ENCODE data around the gene RNU1-1.
"Not testable (repeated sequence)": the region's sequence is repeated elsewhere in the genome, so short reads cannot be mapped to it uniquely, and the experiment has no call there.

The RNU1-1 gene

DNA sequence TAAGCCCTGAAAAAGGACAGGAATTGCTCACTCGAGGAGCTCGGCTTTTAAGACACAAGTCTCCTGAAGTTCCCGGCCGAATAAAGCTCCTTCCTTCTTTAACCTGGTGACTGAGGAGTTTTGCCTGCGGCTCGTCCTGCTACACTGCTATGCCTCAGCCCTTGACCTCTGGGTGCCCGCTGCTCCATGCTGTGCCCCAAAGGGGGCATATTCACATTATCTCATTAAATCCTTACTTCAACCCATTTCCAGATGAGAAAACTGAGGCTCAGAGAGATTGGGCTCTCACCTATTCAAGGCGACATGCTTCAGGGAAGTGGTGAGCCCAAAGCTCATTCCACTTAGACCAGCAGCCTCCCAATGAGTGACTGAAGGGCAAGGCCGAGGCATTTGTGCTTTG lies 20.4 kb downstream of the RNU1-1 start:
- DNase-seq (ENCODE audit: low spot score) = not testable (repeated sequence)

DNA sequence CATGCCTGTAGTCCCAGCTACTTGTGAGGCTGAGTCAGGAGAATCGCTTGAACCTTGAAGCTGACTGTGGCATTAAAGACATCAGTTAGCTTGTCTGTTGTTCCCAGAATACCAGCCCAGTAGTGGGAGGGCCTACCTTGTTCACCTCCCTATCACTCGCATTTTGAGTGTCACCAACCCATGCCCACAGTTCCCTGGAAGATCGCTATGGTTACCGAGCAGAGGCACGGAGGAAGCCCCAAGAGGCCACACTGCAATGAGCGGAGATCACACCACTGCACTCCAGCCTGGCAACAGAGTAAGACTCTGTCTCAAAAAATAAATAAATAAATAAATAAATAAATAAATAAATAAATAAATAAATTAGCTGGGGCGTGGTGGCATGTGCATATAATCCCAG lies 21.1 kb downstream of the RNU1-1 start:
- peak; percentile 62 for DNase-seq (ENCODE audit: low spot score)

DNA sequence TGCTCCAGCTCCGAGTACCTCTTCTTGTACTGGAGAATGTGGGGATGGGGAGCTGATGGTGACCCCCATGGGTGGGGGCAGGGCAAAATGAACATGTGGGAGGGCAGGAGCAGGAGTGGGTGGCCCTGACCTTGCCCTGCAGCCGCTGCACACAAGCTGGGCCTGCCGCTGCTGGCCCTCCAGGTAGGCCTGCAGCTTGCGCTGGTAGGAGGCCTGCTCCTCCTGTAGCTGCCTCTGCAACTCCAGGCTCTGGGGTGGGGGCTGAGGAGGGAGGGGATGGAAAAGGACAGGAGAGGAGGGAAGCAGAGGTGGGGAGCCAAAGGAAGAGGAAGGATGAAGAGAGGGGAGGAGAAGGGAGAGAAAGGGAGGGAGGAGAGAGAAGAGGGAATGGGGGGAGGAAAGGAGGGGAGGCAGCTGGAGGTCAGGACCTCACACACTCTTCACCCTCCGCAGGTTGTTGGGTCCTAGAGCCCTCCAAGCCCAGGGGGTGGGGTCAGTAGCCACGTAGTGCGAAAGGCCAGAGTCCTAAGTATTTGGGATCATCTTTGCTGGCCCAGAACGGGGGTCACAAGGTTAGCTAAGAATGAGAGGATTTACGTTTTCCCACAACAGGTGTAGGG lies 22.9 kb downstream of the RNU1-1 start:
- no peak for DNase-seq (ENCODE audit: low spot score)

DNA sequence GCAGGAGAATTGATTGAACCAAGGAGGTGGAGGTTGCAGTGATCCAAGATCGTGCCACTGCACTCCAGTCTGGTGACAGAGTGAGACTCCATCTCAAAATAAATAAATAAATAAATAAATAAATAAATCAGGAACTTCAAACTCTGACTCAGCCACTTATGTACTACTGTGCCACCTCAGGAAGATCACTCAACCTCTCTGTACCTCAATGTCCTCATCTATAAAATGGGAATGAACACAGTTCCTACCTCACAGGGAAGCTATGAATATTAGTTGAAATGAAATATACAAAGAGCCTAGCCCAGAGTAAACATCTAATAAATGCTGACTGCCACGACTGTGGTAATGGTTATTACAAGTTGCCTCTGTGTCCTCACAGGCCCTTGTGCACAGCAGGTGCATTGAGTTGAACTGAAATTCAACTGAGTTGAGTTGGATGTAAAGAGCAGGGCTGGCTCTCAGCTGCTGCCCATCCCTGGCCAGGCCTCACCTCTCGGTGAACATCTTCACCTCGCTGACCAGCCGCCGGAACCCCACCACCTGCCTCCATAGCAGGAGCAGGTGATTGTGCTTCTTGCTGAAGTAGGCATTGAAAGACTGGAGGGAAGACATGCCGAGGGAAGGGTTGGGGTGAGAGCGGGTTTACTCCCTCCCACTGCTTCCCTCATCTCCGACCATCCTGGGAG lies 24.7 kb downstream of the RNU1-1 start:
- DNase-seq (ENCODE audit: low spot score) = not testable (repeated sequence)

DNA sequence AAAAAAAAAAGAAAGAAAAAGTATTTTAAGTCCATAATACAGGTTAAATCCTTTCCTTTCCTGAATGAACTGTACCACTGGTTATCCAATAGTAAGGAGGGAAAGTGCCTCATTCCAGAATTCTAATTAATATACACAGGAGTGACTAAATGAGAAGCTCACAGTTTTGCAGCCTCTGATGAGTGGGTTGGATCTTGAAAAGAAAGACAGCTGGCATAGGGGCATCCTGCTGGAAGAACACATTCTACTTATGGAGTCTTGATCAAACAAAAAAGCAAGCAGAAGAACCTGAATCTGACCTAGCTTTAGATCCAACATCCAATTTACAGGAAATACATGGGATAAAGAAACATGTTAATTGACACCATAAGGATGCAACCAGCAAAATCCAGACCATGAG lies 27.1 kb downstream of the RNU1-1 start:
- not testable (repeated sequence) for DNase-seq (ENCODE audit: low spot score)

DNA sequence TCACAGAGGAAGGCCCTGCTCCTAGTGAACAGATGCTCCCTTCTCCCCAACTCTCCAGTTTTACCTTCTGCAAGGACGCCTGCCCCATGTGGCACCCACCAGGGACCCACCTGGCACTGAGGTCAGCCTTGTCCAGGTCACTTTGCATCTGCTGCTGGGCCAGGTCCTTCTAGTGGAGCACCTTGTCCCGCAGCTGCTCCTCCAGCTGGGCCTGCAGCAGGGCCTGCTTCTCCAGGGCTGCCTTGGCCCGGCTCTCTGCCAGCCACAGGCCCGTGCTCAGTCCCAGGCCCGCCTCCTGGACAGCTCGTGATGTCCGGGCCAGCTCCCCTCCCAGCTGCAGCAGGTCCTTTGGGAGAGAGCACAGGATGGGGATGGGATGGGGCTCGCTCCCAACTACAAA lies 27.8 kb downstream of the RNU1-1 start:
- DNase-seq (ENCODE audit: low spot score) = not testable (repeated sequence)

DNA sequence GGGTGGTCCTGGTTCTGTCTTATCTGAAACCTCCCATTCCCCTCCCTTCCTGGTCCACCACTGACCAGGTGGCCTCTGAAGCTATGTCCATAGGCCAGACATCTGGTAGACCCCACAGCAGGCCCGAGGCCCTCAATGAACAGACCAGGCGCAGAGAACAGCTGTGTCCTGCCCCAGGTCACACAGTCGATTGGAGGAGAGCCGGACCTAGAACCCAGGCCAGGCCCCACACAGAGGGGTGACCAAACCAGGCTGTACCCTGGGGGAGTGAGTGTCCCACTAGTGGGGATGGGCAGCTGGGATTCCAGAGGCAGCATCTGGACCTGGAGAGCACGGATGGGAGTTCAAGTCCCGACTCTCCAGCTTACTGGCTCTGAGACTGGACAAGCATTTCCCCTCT lies 29.2 kb downstream of the RNU1-1 start:
- no peak for DNase-seq (ENCODE audit: low spot score)

DNA sequence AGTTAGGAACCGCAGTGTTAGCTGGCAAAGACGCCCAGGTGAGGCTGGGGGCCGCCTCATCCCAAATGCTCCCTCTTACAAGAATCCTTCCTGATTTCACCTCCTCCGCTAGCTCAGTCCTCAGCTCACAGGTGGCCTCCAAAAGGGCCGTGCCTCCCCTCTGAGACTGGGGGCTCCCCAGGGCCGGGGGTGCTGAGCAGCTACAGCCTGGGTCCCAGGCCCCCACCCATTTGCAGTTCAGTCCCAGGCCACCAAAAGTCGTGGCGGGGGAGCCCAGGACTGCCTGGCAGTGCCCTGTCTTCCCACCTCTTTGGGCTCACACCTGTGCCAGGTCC lies 29.6 kb downstream of the RNU1-1 start:
- DNase-seq (ENCODE audit: low spot score) = no peak

DNA sequence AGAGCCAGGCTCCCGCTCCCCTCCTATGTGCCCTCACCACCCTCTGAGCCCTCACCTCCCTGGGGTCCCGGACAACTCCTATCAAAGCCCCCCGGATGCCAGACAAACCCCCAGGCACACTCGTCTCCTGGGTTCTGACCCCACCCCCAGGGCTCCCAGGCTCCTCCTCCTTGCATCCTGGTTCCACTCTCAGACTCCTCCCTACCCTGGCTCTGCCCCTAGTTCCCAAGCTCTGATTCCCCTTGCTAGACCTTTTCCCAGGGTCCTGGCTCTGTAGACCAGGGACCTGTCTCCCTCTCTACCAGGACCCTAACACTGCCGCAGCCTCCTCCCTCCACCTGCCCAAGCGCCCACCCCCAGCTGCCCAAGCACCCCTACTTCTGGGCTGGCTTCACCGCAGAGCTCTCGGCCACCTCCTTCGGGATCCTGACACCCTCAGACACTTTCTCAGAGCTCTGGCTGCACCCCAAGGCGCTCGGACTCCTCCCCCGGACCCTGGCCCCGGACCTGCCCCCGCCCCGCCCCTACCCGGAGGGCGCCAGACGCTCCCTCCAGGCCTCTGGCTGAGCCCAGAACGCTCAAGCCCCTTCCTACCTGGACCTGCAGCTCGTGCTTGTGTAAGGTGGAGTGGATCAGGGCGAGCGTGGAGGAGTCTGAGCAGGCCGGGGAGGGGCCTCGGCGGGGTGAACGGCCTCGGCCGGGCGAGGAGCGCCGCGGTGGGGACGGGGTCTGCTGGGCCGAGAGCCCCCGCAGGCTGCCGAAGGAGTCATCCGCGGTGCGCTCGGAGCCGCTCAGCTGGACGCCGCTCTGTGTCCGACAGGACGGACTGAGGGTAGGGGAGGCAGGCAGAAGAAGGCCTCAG lies 30.2 kb downstream of the RNU1-1 start:
- not testable (repeated sequence) for DNase-seq (ENCODE audit: low spot score)

DNA sequence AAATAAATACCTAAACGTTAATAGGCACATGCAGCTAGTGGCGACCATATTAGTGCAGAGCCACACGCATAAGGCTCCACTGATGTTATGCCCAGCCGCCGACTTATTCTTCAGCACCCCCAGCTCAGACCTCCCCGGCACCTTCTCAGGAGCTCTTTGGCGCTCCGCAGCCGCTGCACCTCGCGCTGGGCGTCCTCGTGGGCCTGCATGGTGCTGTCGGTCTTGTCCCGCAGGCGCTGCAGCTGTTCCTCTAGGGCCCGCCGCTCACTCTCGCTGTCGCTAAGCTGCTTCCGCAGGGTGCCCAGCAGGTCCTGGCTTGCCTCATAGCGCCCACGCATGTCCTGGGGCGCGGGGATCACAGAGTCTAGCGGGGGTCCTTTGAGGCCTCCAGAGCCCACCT lies 30.9 kb downstream of the RNU1-1 start:
- not testable (repeated sequence) for DNase-seq (ENCODE audit: low spot score)

DNA sequence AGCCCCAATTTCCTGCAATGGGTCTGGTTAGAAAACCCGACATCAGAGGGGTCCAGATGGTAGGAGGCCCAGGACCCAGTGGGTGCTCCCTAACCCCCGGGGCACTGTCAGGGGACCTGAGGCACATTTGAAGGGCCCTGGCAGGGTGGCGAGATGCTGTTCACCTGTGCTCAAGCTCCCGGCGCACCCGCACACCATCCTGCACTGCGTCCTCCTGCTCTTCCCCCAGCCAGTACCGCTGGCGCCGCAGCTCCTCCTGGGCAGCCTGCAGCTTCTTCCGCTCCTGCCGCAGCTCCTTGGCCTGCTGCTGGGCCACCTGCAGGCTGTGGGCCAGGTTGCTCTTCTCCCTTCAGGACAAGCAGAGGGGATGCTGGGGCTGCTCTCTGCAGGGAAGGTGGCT lies 36.0 kb downstream of the RNU1-1 start:
- no peak for DNase-seq (ENCODE audit: low spot score)

DNA sequence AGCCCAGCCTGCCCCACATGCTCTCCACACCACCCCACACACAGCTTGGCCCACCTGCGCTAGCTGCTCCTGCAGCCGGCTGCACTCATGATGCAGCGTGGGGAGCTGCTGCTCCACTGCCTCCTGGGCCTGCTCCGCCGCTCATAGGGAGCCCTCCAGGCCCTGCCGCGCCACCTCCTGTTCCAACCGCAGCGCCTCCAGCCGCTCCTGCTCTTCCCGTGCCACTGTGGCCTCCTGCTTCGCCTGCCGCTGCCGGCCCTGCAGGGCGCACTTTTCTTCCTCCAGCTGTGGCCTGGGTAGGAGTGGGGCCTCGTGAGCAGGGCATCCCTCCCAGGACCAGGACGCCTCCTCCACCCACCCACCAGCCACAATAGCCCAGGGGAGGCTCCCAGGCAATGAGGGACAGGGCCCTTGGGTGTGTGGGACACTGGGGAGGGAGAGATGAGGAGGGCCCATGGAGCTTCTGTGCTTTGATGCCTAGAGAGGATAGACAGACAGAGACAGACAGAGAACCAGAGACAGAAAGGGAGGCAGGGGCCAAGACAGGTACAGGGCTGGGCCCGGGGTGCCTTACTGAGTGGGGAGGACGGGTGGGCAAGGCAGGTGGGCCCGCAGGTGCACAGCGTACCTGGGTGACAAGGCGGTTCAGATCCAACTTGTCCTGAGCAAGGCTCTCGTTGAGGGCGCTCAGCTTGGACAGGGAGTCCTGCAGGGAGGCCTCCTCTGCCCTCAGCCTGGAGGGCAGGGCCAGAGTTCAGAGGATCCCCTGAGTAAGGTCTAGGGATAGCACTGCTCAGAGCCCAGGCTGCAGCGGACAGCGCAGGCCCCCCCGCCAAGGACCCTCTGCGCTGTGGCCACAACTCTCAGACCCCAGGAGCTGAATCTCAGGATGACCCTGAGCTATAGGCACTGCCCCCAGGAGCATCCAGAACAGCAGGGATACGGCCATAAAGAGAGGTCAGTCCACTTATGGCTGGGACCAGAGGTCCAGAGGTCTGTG lies 38.0 kb downstream of the RNU1-1 start:
- DNase-seq (ENCODE audit: low spot score) = not testable (repeated sequence)

DNA sequence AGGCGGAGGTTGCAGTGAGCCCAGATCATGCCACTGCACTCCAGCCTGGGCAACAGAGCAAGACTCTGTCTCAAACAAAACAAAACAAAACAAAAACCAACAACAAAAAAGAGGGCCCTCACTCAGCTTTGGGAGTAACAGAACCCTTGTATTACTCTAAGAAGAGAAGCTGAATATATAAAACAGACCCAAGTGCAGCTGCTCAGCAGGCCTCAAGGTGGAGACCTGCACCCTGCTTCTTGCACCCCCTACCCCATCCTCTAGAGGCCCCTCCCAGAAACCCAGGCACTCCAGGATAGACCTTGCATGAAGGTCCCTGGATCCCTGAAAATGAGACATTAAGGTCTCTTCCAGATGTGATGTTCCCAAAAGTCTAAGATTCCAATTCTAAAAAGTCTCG lies 39.2 kb downstream of the RNU1-1 start:
- not testable (repeated sequence) for DNase-seq (ENCODE audit: low spot score)

DNA sequence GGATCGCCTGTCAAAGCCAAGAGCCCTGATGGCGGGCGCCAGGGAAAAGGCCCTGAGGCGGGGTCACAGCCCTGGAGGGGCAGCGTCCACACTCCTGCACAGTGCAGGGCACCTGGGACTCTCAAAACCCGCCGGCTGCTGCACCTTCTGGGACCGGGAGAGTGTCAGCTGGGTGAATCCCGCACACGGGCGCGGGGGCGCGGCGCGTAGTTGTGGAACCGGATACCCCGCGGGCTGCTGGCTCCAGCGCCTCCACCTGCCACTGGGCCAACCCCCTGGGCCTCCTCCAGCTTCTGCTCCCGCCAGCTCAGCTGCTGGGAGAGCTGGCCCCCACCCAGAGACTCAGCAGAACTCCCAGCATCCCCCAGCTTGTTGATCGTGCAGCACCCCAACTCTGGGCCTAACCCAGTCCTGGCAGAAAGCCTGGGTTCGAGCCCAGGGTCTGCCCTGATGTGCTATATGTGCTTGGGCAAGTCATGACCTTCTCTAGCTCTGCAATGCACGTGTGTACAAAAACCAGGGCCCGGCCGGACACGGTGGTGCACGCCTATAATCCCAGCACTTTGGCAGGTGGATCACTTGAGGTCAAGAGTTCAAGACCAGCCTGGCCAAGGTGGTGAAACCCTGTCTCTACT lies 39.8 kb downstream of the RNU1-1 start:
- no peak for DNase-seq (ENCODE audit: low spot score)

DNA sequence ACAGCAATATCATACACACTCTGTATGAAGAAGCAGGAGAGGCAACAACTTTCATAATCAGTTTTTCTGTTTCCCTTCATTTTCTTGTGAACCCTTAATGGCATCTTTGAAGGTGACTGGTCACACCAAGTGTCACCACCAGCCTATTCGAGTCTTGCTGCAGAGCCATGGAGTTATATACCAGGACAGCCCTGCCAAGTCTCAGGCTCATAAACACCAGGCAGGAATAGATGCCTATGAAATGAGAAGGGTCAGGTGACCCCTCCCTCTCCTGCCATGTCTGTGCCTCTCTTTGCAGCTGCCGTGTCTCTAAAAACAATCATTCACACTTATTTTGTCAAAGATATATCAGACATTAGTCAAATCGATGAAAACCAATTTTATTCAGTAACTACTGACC lies 45.5 kb downstream of the RNU1-1 start:
- no peak for DNase-seq (ENCODE audit: low spot score)

DNA sequence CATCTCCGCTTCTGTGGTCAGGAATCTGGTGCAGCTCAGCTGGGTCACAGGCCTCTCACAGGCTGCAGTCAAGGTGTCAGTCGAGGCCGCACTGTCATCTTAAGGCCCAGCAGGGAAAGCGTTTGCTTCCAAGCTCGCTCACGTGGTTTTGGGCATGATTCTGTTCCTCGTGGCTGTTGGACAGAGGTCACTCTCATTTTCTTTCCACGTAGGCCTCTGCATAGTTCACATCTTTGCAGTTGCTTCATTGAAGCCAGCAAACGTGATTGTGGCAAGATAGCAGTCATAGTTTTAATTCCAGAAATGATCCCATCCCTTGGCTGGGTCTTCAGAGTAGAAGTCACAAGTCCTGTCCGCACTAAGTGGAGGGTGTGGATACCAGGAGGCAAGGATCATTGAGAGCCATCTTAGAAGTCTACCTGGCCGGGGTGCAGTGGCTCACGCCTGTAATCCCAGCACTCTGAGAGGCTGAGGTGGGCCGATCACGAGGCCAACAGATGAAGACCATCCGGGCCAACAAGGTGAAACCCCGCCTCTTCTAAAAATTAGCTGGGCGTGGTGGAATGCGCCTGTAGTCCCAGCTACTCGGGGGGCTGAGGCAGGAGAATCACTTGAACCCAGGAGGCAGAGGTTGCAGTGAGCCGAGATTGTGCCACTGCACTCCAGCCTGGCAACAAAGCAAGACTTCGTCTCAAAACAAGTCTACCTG lies 49.0 kb downstream of the RNU1-1 start:
- no peak for DNase-seq (ENCODE audit: low spot score)

All from activated CD4-positive, alpha-beta T cell treated with anti-CD3 and anti-CD28 coated beads, Interleukin-2, Interleukin-4, amounts not matched to agents 100 ng/mL and 50 ng/mL, durations not matched to agents 16 hours and 8 hours (primary cell).